Heart left ventricle (tissue), 13 donors: ENCODE results near the gene HES5.

Source experiments
- CTCF ChIP-seq, 12 donors: fragments of 200-600 bp; sonication (generic) in 4 of 12; IDR thresholded peaks; one replicate each; pipeline versions ENCODE4 v1.5.0 to v1.8.0; 2018 to 2022; ENCODE audit warnings: antibody characterized with exemption in 12 of 12, mild to moderate bottlenecking in 5 of 12
- POLR2A ChIP-seq, 2 donors: fragments of 450-650 bp; IDR thresholded peaks; one replicate each; pipeline ENCODE4 v1.6.1; 2017; ENCODE audit warnings: antibody characterized with exemption in 2 of 2, mild to moderate bottlenecking in 2 of 2, moderate library complexity in 2 of 2
- donor health status: ischemic (EF 13 %, LVEDD 7.1; RV severe dilation, severe dysfunction).
- donor health status: DM: no; HTN: yes; CAD: no.
- donor health status: DM: no; HTN: no; CAD: no.
- donor health status: ischemic (EF 25% LVEDD 6.9; RV normal size, moderate dysfunction).
- donor health status: ischemic (EF 25% LVEDD 5.7; RV mildly dilated, moderate dysfunction).
- donor health status: ischemic (EF 35%, LVEDD 5.7; RV mildly dilated, moderate dysfunction).
- donor health status: nonischemic (EF 11% LVEDD 7.7; RV severe dilation, severe dysfunction).
- donor health status: DM: yes; HTN: yes; CAD: no.
- donor health status: PGD.
- donor health status: ischemic (EF 29% LVEDD 5.4; RV normal size, mild dysfunction).
- donor health status: nonischemic (EF 23%, LVEDD 6.1; RV moderate dilation, normal function).

GRCh38 chr1:2516946-2517345 is 13.1 kb downstream of the HES5 start:
- TF ChIP-seq POLR2A (IDR thresholded peaks at IDR 0.05) (no peak), CTCF (IDR thresholded peaks at IDR 0.05) (no peak)
